OCI-LY3 (cell line): ENCODE results near the gene POU2AF2.
A peak's percentile ranks its signal among the peaks of the same experiment; 100 is the strongest.

Experiments used
- H2AFZ ChIP-seq: fragments of 200-600, 300-600 bp; shearing (Covaris generic); 2 replicates; pipeline ENCODE4 v1.6.0; 2014; ENCODE audit warnings: antibody characterized with exemption, low read depth, low read length
- H3K27ac ChIP-seq: fragments of 200-600, 300-600 bp; sonication (generic); 2 replicates; pipeline ENCODE4 v1.5.1; 2014; ENCODE audit warnings: mild to moderate bottlenecking, low read length, moderate library complexity, mixed read lengths
- H3K27me3 ChIP-seq: fragments of 200-600, 300-600 bp; sonication (generic); 2 replicates; pipeline ENCODE4 v1.6.1; 2014; ENCODE audit warnings: low read depth, low read length, mixed read lengths
- H3K36me3 ChIP-seq: fragments of 200-600, 300-600 bp; sonication (generic); replicated peaks from 2 replicates; pipeline ENCODE3; 2014; ENCODE audit warnings: low read depth, low read length, mixed read lengths
- H3K4me1 ChIP-seq: fragments of 300-600, 200-600 bp; sonication (generic); 2 replicates; pipeline ENCODE4 v1.6.1; 2014; ENCODE audit warnings: low read length, mixed read lengths
- H3K4me2 ChIP-seq: fragments of 200-600, 300-600 bp; sonication (generic); 2 replicates; pipeline ENCODE4 v1.6.1; 2014; ENCODE audit warnings: low read length, mixed read lengths
- H3K4me3 ChIP-seq: fragments of 300-600, 200-600 bp; sonication (generic); 2 replicates; pipeline ENCODE4 v1.5.1; 2014; ENCODE audit warnings: antibody characterized with exemption, mild to moderate bottlenecking, low read length, moderate library complexity
- H3K79me2 ChIP-seq: fragments of 300-600, 200-600 bp; shearing (Covaris generic); 2 replicates; pipeline ENCODE4 v1.6.1; 2014; ENCODE audit warnings: mild to moderate bottlenecking, low read length, mixed read lengths
- H3K9ac ChIP-seq: fragments of 300-600, 200-600 bp; shearing (Covaris generic); 2 replicates; pipeline ENCODE4 v1.6.0; 2014; ENCODE audit warnings: mild to moderate bottlenecking, low read length, moderate library complexity
- H3K9me3 ChIP-seq: fragments of 200-600, 300-600 bp; shearing (Covaris generic); 2 replicates; pipeline ENCODE4 v1.6.1; 2014; ENCODE audit warnings: low read length, mixed read lengths; ENCODE audit not compliant: insufficient read depth
- H4K20me1 ChIP-seq: fragments of 200-600, 300-600 bp; sonication (generic); 2 replicates; pipeline ENCODE4 v1.6.1; 2016; ENCODE audit warnings: low read length, mixed read lengths; ENCODE audit not compliant: insufficient read depth
- EZH2phosphoT487 ChIP-seq: fragments of 200-600 bp; shearing (Covaris generic); IDR thresholded peaks from 2 replicates; pipeline ENCODE4 v1.6.1; 2018; ENCODE audit warnings: antibody characterized with exemption, mixed run types, low read depth
- TF ChIP-seq, protein P1 (sequence below): fragments of 200-600, 300-600 bp; sonication (generic); IDR thresholded peaks from 2 replicates; pipeline ENCODE4 v1.5.1; 2014; ENCODE audit warnings: antibody characterized with exemption, low read length, low read depth

POU2AF2 gene

DNA sequence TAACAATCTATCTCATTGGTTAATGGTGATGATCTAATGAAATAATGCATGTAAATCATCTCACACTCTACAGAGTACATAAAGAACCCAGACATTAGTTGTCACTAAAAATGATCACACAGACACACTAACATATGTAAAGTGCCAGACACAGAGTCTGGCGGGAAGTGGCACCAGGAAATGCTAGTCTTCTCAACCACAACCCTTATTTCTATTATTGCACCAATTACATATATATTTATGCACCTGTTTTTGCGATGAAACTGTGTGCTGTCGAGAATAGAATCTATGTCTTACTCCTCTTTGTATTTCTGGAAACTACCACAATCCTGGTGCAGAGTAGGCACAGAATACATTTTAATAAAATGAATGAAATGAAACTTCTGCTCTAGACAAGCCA, 26.9 kb downstream of the POU2AF2 start:
- Histone ChIP-seq H3K27ac (no peak overlapping the region), H3K36me3 (no peaks in the 10 kb centered on the region), H3K4me1 (peaks cover 5% of the 10 kb centered on the region; the same call in 1 of the 2 replicates), H2AFZ (no peak overlapping the region), H3K4me2 (no peak overlapping the region), H3K4me3 (no peak overlapping the region), H3K9me3 (no peaks in the 10 kb centered on the region), H3K9ac (no peak overlapping the region), H4K20me1 (no peaks in the 10 kb centered on the region), H3K27me3 (0 out of 2 replicates have a peak, but pooled peaks cover 4% of the 10 kb centered on the region), H3K79me2 (no peaks in the 10 kb centered on the region)
- TF ChIP-seq, protein P1, sequence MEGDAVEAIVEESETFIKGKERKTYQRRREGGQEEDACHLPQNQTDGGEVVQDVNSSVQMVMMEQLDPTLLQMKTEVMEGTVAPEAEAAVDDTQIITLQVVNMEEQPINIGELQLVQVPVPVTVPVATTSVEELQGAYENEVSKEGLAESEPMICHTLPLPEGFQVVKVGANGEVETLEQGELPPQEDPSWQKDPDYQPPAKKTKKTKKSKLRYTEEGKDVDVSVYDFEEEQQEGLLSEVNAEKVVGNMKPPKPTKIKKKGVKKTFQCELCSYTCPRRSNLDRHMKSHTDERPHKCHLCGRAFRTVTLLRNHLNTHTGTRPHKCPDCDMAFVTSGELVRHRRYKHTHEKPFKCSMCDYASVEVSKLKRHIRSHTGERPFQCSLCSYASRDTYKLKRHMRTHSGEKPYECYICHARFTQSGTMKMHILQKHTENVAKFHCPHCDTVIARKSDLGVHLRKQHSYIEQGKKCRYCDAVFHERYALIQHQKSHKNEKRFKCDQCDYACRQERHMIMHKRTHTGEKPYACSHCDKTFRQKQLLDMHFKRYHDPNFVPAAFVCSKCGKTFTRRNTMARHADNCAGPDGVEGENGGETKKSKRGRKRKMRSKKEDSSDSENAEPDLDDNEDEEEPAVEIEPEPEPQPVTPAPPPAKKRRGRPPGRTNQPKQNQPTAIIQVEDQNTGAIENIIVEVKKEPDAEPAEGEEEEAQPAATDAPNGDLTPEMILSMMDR, result no peak
- no peak for TF ChIP-seq EZH2phosphoT487

- Histone ChIP-seq H3K4me3 (no peak overlapping the region), H4K20me1 (no peaks in the 10 kb centered on the region), H2AFZ (no peak overlapping the region), H3K27ac (no peak overlapping the region), H3K9ac (no peak overlapping the region), H3K4me2 (no peak overlapping the region), H3K4me1 (peaks cover 29% of the 10 kb centered on the region), H3K36me3 (no peaks in the 10 kb centered on the region), H3K9me3 (no peaks in the 10 kb centered on the region), H3K27me3 (peaks cover 5% of the 10 kb centered on the region), H3K79me2 (no peaks in the 10 kb centered on the region)
- no peak for TF ChIP-seq EZH2phosphoT487
- TF ChIP-seq, protein P1, result no peak
Observed at GRCh38 chr11:111282562-111283075, 37.1 kb downstream of the POU2AF2 start.

DNA sequence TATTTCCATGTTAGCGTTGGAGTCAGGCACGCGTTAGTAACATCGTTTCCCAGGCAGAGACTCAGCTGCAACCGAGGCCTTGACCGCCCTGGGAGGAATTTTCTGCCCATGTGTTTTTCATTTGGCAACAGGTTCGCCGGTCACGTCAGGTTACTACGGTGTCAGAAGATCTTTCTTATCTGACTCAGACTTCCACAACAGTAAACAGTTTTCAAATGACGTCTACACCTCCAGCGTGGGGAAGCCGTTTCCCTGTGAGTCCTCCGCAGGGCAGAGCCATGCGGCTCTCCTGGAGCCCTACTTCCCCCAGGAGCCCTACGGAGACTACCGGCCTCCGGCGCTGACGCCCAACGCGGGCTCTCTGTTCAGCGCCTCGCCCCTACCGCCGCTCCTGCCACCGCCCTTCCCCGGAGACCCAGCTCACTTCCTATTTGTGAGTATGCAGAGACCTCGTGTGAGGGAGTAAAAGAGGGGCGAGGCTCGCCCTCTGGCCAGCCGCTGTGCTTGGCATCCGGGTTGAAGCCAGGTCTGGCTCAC, 38.5 kb downstream of the POU2AF2 start:
- H4K20me1 ChIP-seq, result no peaks in the 10 kb centered on the region
- TF ChIP-seq, protein P1, result no peak
- TF ChIP-seq EZH2phosphoT487, result no peak
- H3K27me3 ChIP-seq, result peaks cover 5% of the 10 kb centered on the region

GRCh38 chr11:111285189-111286091, 39.9 kb downstream of the POU2AF2 start:
- peaks cover 29% of the 10 kb centered on the region for H3K4me1 ChIP-seq
- H3K4me3 ChIP-seq, result no peak overlapping the region
- H2AFZ ChIP-seq, result no peak overlapping the region
- no peaks in the 10 kb centered on the region for H3K9me3 ChIP-seq
- TF ChIP-seq EZH2phosphoT487, result no peak
- TF ChIP-seq, protein P1, result no peak
- H3K36me3 ChIP-seq, result no peaks in the 10 kb centered on the region
- H3K27me3 ChIP-seq, result peaks cover 5% of the 10 kb centered on the region
- H4K20me1 ChIP-seq, result no peaks in the 10 kb centered on the region
- H3K4me2 ChIP-seq, result no peak overlapping the region
- H3K9ac ChIP-seq, result no peak overlapping the region
- H3K79me2 ChIP-seq, result no peaks in the 10 kb centered on the region
- no peak overlapping the region for H3K27ac ChIP-seq

More for the DNA sequence above, 38.5 kb downstream of the POU2AF2 start:
- Histone ChIP-seq H3K9me3 (no peaks in the 10 kb centered on the region), H3K36me3 (no peaks in the 10 kb centered on the region), H3K4me1 (peaks cover 29% of the 10 kb centered on the region), H3K4me3 (peak overlapping the region; percentile 39), H3K4me2 (peak overlapping the region; percentile 54), H2AFZ (peak overlapping the region; percentile 69), H3K9ac (peak overlapping the region; percentile 38), H3K79me2 (no peaks in the 10 kb centered on the region), H3K27ac (no peak overlapping the region)
